Muscle layer of colon (tissue), 2 donors: Measurements from ENCODE around the gene HNRNPF.
"Not testable (repeated sequence)": the region's sequence is repeated elsewhere in the genome, so short reads cannot be mapped to it uniquely, and the experiment has no call there.

Source experiments
- H3K27ac ChIP-seq: one replicate; pipeline ENCODE4 v1.7.0; 2013; ENCODE audit warnings: low read depth, mild to moderate bottlenecking, low read length, moderate library complexity
- H3K27me3 ChIP-seq, 2 donors: one replicate each; pipeline ENCODE4 v1.7.0; 2013; ENCODE audit warnings: low read length in 2 of 2, mild to moderate bottlenecking in 2 of 2; ENCODE audit not compliant: insufficient read depth in 2 of 2, control insufficient read depth in 1 of 2
- H3K36me3 ChIP-seq: one replicate; pipeline ENCODE4 v1.7.0; 2013; ENCODE audit warnings: mild to moderate bottlenecking, low read length; ENCODE audit not compliant: insufficient read depth
- H3K4me1 ChIP-seq: one replicate; pipeline ENCODE4 v1.7.0; 2013; ENCODE audit warnings: mild to moderate bottlenecking, low read length; ENCODE audit not compliant: insufficient read depth
- H3K4me3 ChIP-seq, 2 donors: one replicate each; pipeline ENCODE4 v1.7.0; 2013; ENCODE audit warnings: low read length in 2 of 2, low read depth in 1 of 2, mild to moderate bottlenecking in 1 of 2, moderate library complexity in 1 of 2
- H3K9ac ChIP-seq: one replicate; pipeline ENCODE4 v1.7.0; 2013; ENCODE audit warnings: low read length
- H3K9me3 ChIP-seq: one replicate; pipeline ENCODE4 v1.7.0; 2013; ENCODE audit warnings: mild to moderate bottlenecking, low read length
- donor health status: abdominal sarcoma.
- donor health status: Adenocarcinoma of cecum.

The HNRNPF gene

GRCh38 chr10:43440463-43441134, 31.6 kb upstream of the HNRNPF start:
- H3K4me3 ChIP-seq: no peak overlapping the region
- no peaks in the 10 kb centered on the region for H3K36me3 ChIP-seq

GRCh38 chr10:43437141-43437870, 28.3 kb upstream of the HNRNPF start:
- H3K4me3 ChIP-seq: peak overlapping the region; percentile 78 to 96
- no peaks in the 10 kb centered on the region for H3K4me1 ChIP-seq
- no peaks in the 10 kb centered on the region for H3K9me3 ChIP-seq
- peak overlapping the region; percentile 98 for H3K27ac ChIP-seq
- no peaks in the 10 kb centered on the region for H3K27me3 ChIP-seq
- peak overlapping the region; percentile 94 for H3K9ac ChIP-seq
- H3K36me3 ChIP-seq: no peaks in the 10 kb centered on the region

More at GRCh38 chr10:43440463-43441134, 31.6 kb upstream of the HNRNPF start:
- H3K27ac ChIP-seq: no peak overlapping the region
- no peak overlapping the region for H3K9ac ChIP-seq
- no peaks in the 10 kb centered on the region for H3K4me1 ChIP-seq
- H3K9me3 ChIP-seq: no peaks in the 10 kb centered on the region
- H3K27me3 ChIP-seq: no peaks in the 10 kb centered on the region

- peak within 1 kb of the TSS; percentile 78 to 96 for H3K4me3 ChIP-seq
- H3K27ac ChIP-seq: peak within 1 kb of the TSS; percentile 98
These were observed 27.5 kb upstream of the HNRNPF start, which contains the start of gene ZNF487 for GRCh38 chr10:43436291-43437140. Gene ZNF487 (plus strand): TSS chr10:43437111. CDS start chr10:43475814, 38,703 bp downstream.

GRCh38 chr10:43430926-43431663, 22.1 kb upstream of the HNRNPF start:
- H3K9me3 ChIP-seq: no peaks in the 10 kb centered on the region
- H3K36me3 ChIP-seq: no peaks in the 10 kb centered on the region
- no peak overlapping the region for H3K9ac ChIP-seq
- H3K4me3 ChIP-seq: no peak overlapping the region
- H3K27ac ChIP-seq: no peak overlapping the region
- no peaks in the 10 kb centered on the region for H3K4me1 ChIP-seq
- no peaks in the 10 kb centered on the region for H3K27me3 ChIP-seq

More at GRCh38 chr10:43436291-43437140, 27.5 kb upstream of the HNRNPF start, which contains the start of gene ZNF487:
- Histone ChIP-seq H3K36me3 (no peaks in the 10 kb centered on the region), H3K9me3 (no peaks in the 10 kb centered on the region), H3K4me1 (no peaks in the 10 kb centered on the region), H3K9ac (peak within 1 kb of the TSS; percentile 94), H3K27me3 (no peaks in the 10 kb centered on the region)

GRCh38 chr10:43427166-43427825, 18.3 kb upstream of the HNRNPF start:
- no peak overlapping the region for H3K4me3 ChIP-seq
- no peaks in the 10 kb centered on the region for H3K27me3 ChIP-seq
- H3K4me1 ChIP-seq: no peaks in the 10 kb centered on the region
- H3K36me3 ChIP-seq: no peaks in the 10 kb centered on the region
- no peaks in the 10 kb centered on the region for H3K9me3 ChIP-seq
- no peak overlapping the region for H3K27ac ChIP-seq
- no peak overlapping the region for H3K9ac ChIP-seq

GRCh38 chr10:43426476-43426875, 17.5 kb upstream of the HNRNPF start:
- not testable (repeated sequence) for H3K4me3 ChIP-seq, H3K36me3 ChIP-seq, H3K27ac ChIP-seq, H3K27me3 ChIP-seq, H3K9ac ChIP-seq, H3K9me3 ChIP-seq, H3K4me1 ChIP-seq

GRCh38 chr10:43424416-43424815, 15.4 kb upstream of the HNRNPF start:
- no peaks in the 10 kb centered on the region for H3K36me3 ChIP-seq
- H3K27ac ChIP-seq: no peak overlapping the region
- H3K27me3 ChIP-seq: no peaks in the 10 kb centered on the region
- H3K9me3 ChIP-seq: no peaks in the 10 kb centered on the region
- H3K4me3 ChIP-seq: no peak overlapping the region
- H3K9ac ChIP-seq: no peak overlapping the region
- peaks cover 12% of the 10 kb centered on the region for H3K4me1 ChIP-seq

GRCh38 chr10:43421944-43422343, 13.0 kb upstream of the HNRNPF start:
- H3K36me3 ChIP-seq, H3K4me3 ChIP-seq, H3K27me3 ChIP-seq, H3K9me3 ChIP-seq, H3K9ac ChIP-seq, H3K27ac ChIP-seq: not testable (repeated sequence)
- H3K4me1 ChIP-seq: peaks cover 12% of the 10 kb centered on the region

GRCh38 chr10:43421519-43421918, 12.5 kb upstream of the HNRNPF start:
- no peaks in the 10 kb centered on the region for H3K9me3 ChIP-seq
- H3K27ac ChIP-seq: peak overlapping the region; percentile 93
- no peak overlapping the region for H3K9ac ChIP-seq
- no peaks in the 10 kb centered on the region for H3K27me3 ChIP-seq
- no peak overlapping the region for H3K4me3 ChIP-seq
- no peaks in the 10 kb centered on the region for H3K36me3 ChIP-seq
- peaks cover 12% of the 10 kb centered on the region for H3K4me1 ChIP-seq

- Histone ChIP-seq H3K4me3 (peak overlapping the region; percentile 38 to 68), H3K27ac (peak overlapping the region; percentile 93), H3K36me3 (no peaks in the 10 kb centered on the region), H3K9me3 (no peaks in the 10 kb centered on the region), H3K9ac (peak overlapping the region; percentile 84), H3K27me3 (no peaks in the 10 kb centered on the region), H3K4me1 (peaks cover 12% of the 10 kb centered on the region)
These were observed 12.2 kb upstream of the HNRNPF start for GRCh38 chr10:43421201-43421507.
